HG02981 (cell line): ENCODE results near the gene BFSP2.

Experiments used
- ATAC-seq: cut with Tn5 transposase; IDR thresholded peaks from one replicate; pipeline ENCODE4 v1.9.1; 2021; ENCODE audit warnings: mild to moderate bottlenecking, moderate library complexity; ENCODE audit not compliant: unreplicated experiment

BFSP2 gene

DNA sequence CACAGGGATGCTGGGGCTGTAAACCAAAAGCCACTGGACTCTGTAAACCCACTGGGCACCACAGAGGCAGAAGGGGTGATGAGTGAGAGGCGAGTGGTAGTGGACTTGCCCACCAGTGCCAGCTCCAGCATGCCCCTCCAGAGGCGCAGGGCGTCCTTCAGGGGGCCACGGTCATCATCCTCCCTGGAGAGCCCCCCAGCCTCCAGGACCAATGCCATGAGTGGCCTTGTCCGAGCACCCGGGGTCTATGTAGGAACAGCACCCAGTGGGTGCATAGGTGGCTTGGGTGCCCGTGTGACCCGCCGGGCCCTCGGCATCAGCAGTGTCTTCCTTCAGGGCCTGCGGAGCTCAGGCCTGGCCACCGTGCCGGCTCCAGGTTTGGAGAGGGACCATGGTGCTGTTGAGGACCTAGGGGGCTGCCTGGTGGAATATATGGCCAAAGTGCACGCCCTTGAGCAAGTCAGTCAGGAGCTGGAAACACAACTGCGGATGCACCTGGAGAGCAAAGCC, at the start of gene BFSP2:
TSS of gene BFSP2 (plus strand) at position 51 of the 510 bp plus-strand sequence. CDS start at position 79, 28 bp downstream.
- ATAC-seq = no peak

DNA sequence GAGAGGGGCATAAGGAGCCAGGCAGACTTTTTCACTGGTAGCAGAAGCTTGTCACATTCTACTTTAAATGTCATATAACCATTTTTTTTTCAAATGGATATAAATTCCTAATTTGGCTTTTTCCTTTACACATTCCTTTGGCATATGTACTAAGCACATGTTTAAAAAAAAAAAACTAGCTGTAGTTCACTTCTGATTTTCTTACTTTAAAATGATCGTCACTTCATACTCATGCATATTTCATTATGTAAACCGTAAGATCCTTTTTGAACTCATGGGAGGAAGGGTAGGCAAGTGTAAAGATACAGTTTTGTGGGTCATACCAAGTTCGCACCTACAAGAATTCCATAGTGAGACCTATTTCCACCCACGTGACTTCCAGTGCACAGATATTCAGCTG, 45.1 kb upstream of the BFSP2 start:
- no peak for ATAC-seq

DNA sequence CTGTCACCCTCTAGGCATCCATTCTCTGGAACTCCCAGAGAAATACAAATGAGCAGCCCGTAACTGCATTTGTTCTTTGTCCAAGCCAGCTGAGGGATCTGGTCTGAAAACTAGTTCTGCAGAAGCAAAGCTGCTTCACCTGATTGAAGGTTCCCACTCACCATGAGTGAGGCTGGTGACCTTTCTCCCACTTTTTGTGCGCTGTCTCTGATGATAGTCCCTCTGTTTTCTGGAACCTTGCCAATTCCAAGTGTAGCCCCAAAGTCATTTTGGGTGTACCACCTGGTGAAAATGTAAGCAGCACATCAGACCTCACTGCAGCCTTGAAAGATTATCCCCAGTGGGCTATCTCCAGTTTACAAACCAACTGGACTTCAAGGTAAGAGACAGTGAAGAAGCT, 39.4 kb upstream of the BFSP2 start:
- no peak for ATAC-seq

GRCh38 chr3:133361011-133361410, 38.8 kb upstream of the BFSP2 start:
- no peak for ATAC-seq

DNA sequence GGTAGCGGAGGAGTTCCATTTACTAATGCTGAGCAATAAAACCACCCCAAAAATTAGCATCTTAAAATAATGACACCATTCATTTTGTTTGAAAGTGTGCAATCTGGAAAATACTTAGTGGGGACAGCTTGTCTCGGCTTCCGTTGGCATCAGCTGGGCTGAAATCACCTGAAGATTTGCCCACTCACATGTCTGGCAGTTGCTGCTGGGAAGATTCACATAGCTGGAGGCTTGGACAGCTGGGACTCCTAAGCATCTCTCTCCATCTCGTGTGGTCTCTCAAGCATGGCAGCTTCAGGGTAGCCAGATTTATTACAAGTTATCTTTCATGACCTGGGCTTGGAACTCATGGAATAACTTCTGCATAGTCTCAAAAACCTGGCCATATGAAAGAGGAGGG, 38.4 kb upstream of the BFSP2 start:
- no peak for ATAC-seq

- ATAC-seq = no peak
These were observed 37.3 kb upstream of the BFSP2 start for GRCh38 chr3:133362539-133362938.

- no peak for ATAC-seq
These were observed 35.2 kb upstream of the BFSP2 start for GRCh38 chr3:133364704-133365103.

- no peak for ATAC-seq
These were observed 32.9 kb upstream of the BFSP2 start for GRCh38 chr3:133366921-133367320.

DNA sequence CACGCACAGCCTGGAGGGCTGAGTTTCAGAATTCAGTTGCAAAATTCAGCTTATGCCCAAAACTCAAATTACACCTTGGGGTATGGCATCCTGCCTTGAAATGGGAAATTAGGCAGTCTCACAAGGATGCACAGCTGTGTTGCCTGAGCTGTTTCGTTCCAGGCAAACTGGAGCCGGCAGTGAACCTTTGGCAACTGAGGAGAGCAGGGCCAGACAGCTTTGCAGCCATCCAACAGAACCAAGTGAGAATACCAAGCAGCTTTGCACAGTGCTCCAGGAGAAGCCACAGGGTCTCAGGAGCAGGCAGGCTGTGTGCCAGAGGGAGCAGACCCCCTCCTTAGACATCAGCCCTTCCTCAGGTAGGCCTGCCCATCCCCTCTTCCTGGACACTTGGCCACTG, 32.5 kb upstream of the BFSP2 start:
- ATAC-seq = no peak

DNA sequence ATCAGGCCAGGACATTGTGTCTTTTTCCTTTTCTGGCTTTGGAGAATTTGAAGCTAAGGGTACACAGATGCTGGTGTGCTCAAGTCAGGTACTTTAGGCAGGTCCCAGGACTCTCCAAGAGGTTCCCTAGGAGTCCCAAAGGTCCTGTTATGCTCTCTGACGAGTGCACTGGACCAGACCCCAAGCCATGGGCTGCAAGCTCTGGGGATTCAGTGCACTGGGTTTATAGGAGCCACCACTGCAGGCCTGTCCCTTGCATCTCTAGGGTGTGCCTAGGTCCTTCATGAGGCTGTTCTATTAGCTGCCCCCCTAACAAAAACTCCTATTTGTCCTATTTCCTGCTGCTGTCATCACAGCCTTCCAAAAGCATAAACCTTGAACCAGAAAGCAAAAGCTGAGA, 31.9 kb upstream of the BFSP2 start:
- ATAC-seq = no peak

- ATAC-seq = no peak
These were observed 31.3 kb upstream of the BFSP2 start for GRCh38 chr3:133368371-133369067.

DNA sequence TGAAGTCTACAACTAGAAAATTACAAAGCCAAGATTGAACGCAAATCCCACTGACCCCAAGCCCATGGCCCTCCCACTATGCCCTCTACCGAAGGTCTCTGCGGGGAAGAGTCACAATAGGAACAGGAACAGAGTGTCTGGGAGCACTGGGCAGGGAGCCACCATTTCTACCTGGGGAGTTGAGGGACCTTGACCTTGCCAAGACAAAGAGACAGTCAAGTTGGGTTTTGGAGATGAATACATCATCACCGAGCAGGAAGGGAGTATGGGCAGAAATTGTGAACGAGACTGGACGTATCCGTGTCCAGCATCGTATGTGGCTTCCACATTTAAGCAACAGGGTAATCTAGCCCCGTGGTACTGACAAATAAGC, 30.8 kb upstream of the BFSP2 start:
- no peak for ATAC-seq

GRCh38 chr3:133371181-133371580, 28.7 kb upstream of the BFSP2 start:
- no peak for ATAC-seq

DNA sequence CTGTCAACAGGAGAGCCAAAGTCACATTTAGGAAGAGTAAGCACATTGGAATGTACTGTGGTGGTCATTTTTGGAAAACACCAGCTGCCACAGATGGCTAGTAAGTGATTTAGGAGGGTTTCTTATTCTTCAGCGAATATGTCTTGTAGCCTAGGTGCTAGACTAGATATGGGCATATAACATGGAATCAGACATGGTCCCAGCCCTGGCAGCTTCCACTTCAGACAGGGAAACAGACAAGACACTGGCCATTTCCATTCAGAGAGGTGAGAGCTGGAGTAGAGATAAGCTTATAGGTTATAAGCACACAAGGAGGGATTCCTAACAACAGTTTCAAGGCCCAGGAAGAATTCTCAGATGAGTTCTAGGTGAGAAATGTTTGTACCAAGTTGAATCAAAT, 28.2 kb upstream of the BFSP2 start:
- no peak for ATAC-seq

DNA sequence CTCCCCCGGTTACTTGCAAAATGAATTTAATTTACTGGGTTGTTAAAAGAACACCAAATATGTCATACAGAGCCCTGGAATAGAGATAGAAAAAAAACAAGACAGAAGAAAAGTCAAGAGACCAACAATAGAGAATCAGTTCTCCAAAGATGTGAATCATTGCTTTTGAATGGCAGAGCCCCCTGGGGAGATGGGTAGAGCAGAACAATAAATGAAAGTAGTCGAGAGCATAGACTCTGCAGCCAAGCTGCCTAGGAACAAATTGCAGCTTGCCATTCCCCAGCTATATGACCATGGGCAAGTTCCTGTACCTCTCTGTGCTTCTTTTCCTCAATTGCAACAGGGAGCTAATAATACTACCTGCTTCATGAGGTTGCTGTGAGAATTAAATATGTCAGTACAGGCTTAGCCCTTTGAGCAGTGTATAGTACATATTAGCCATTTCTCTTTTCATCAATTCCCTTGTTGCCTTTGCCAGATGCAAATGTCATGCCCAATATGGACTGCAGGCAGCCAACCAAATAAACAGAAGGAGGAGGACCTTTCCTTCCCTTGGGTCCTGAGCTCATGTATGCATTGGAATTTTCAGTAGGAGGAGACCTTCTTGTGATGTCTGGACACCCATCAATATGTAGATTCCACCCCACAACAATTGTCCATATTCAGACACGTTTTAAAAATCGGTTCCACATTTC, 25.0 kb upstream of the BFSP2 start:
- ATAC-seq = no peak

GRCh38 chr3:133375403-133375745, 24.5 kb upstream of the BFSP2 start:
- ATAC-seq = no peak

DNA sequence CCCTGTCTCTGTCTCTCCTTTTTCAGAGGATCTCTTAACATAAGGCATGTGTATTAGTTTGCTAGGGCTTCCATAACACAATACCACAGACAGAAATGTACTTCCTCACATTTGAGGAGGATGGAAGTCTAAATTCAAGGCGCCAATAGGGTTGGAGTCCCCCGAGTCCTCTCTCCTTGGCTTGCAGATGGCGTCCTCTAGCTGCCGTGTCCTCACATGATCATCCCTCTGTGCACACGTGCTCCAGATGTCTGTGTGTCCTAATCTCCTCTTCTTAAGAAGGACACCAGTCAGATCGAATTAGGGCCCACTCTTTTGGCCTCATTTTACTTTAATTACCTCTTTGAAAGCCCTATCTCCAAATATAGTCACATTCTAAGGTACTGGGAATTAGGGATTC, 23.0 kb upstream of the BFSP2 start:
- ATAC-seq = no peak

DNA sequence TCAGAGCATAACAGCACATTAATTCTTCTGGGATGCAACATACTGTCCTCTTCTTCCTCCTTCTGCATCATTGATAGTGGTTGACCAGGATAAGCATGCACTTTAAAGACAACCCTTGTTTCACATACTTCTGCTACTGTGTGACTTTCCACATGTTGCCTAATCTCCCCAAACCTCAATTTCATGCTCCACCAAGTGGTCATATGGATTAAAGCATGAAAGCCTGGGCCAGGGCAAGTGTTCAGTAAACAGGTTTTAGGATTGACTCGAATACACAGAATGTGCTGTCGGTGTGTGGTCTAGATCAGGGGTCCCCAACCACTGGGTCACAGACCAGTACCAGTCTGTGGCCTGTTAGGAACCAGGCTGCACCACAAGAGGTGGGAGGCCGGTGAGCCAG, 22.5 kb upstream of the BFSP2 start:
- no peak for ATAC-seq

DNA sequence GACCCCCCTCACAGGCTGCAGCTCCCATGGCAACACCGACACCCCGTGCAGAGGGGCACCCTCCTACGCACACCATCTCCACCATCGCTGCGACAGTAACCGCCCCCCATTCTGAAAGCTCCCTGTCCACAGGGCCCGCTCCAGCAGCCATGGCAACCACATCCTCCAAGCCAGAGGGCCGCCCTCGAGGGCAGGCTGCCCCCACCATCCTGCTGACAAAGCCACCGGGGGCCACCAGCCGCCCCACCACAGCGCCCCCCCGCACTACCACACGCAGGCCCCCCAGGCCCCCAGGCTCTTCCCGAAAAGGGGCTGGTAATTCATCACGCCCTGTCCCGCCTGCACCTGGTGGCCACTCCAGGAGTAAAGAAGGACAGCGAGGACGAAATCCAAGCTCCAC, 19.9 kb upstream of the BFSP2 start:
- no peak for ATAC-seq

- no peak for ATAC-seq
These were observed 19.2 kb upstream of the BFSP2 start for GRCh38 chr3:133380481-133381225.

DNA sequence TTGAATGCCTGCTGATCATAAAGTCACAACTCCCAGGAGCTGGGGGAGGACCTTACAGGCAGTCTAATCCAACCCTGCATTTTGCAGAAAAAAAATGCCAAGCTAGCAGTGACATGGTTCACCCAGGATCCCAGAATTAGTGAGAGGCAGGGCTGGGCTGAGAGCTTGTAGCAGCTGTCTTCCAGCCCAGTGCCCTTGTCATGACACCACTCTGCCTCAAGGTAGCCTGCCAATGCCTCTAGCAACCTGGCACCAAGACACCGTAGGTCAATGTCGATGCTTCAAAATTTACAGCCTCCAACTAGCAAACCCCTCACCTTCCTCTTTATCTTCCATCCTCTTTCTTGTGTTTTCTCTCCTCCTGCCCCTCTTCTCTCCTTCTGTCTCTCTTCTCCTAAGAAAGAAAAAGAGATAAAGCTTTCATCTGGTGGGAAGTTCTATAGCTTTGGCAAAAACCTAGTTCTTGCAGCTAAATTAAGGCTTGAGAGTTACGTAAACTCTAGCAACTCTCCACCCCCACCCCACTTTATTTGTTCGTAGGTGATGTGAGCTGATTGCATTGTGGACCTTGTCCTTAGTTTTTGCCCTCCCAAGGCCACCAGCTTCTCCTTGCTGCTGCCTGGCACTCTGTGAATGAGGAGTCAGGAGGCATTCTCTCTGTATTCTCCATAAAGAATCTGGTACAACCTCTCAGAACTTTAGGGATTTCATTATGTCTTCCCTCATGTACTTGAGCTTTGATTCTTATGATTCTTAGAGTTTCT, 18.3 kb upstream of the BFSP2 start:
- no peak for ATAC-seq
